ENCODE data around the gene WDR86.

WDR86 gene

GRCh38 chr7:151451156-151451555, 41.3 kb upstream of the WDR86 start:
- no peak overlapping the region for H3K27ac ChIP-seq (ENCODE audit: low read length)
- no peaks in the 10 kb centered on the region for H3K27me3 ChIP-seq (ENCODE audit: low read depth, low read length)
- no peak overlapping the region for H3K4me3 ChIP-seq (ENCODE audit: low read depth in 1 of 2, low read length in 2 of 2)
- H3K9me3 ChIP-seq (ENCODE audit: control insufficient read depth in 1 of 2, low read length in 2 of 2), result no peaks in the 10 kb centered on the region
- H3K36me3 ChIP-seq (ENCODE audit: control insufficient read depth in 1 of 2, insufficient read depth in 2 of 2, low read length in 2 of 2), result no peaks in the 10 kb centered on the region
- peaks cover 0 to 4% of the 10 kb centered on the region in 2 donors for H3K4me1 ChIP-seq (ENCODE audit: control insufficient read depth in 1 of 2, insufficient read depth in 2 of 2, low read length in 2 of 2)

GRCh38 chr7:151449990-151450389, 40.2 kb upstream of the WDR86 start:
- Histone ChIP-seq H3K4me1 (ENCODE audit: control insufficient read depth in 1 of 2, insufficient read depth in 2 of 2, low read length in 2 of 2) (peaks cover 0 to 4% of the 10 kb centered on the region in 2 donors), H3K27me3 (ENCODE audit: low read depth, low read length) (no peaks in the 10 kb centered on the region), H3K27ac (ENCODE audit: low read length) (no peak overlapping the region), H3K4me3 (ENCODE audit: low read depth in 1 of 2, low read length in 2 of 2) (no peak overlapping the region), H3K36me3 (ENCODE audit: control insufficient read depth in 1 of 2, insufficient read depth in 2 of 2, low read length in 2 of 2) (no peaks in the 10 kb centered on the region), H3K9me3 (ENCODE audit: control insufficient read depth in 1 of 2, low read length in 2 of 2) (no peaks in the 10 kb centered on the region)

GRCh38 chr7:151448261-151449252, 38.7 kb upstream of the WDR86 start:
- H3K27me3 ChIP-seq (ENCODE audit: low read depth, low read length), result no peaks in the 10 kb centered on the region
- no peaks in the 10 kb centered on the region for H3K9me3 ChIP-seq (ENCODE audit: control insufficient read depth in 1 of 2, low read length in 2 of 2)
- H3K27ac ChIP-seq (ENCODE audit: low read length), result no peak overlapping the region
- H3K4me1 ChIP-seq (ENCODE audit: control insufficient read depth in 1 of 2, insufficient read depth in 2 of 2, low read length in 2 of 2), result peaks cover 0 to 4% of the 10 kb centered on the region in 2 donors
- no peaks in the 10 kb centered on the region for H3K36me3 ChIP-seq (ENCODE audit: control insufficient read depth in 1 of 2, insufficient read depth in 2 of 2, low read length in 2 of 2)
- peak overlapping the region; percentile 46 to 73 for H3K4me3 ChIP-seq (ENCODE audit: low read depth in 1 of 2, low read length in 2 of 2)

- Histone ChIP-seq H3K36me3 (ENCODE audit: control insufficient read depth in 1 of 2, insufficient read depth in 2 of 2, low read length in 2 of 2) (no peaks in the 10 kb centered on the region), H3K27ac (ENCODE audit: low read length) (no peak overlapping the region), H3K4me3 (ENCODE audit: low read depth in 1 of 2, low read length in 2 of 2) (peak overlapping the region; percentile 46 to 73), H3K9me3 (ENCODE audit: control insufficient read depth in 1 of 2, low read length in 2 of 2) (no peaks in the 10 kb centered on the region), H3K27me3 (ENCODE audit: low read depth, low read length) (no peaks in the 10 kb centered on the region), H3K4me1 (ENCODE audit: control insufficient read depth in 1 of 2, insufficient read depth in 2 of 2, low read length in 2 of 2) (peaks cover 0 to 4% of the 10 kb centered on the region in 2 donors)
Observed at GRCh38 chr7:151447901-151448260, 38.0 kb upstream of the WDR86 start.

- no peak overlapping the region for H3K27ac ChIP-seq (ENCODE audit: low read length)
- H3K4me1 ChIP-seq (ENCODE audit: control insufficient read depth in 1 of 2, insufficient read depth in 2 of 2, low read length in 2 of 2), result peaks cover 0 to 4% of the 10 kb centered on the region in 2 donors
- no peaks in the 10 kb centered on the region for H3K27me3 ChIP-seq (ENCODE audit: low read depth, low read length)
- H3K36me3 ChIP-seq (ENCODE audit: control insufficient read depth in 1 of 2, insufficient read depth in 2 of 2, low read length in 2 of 2), result no peaks in the 10 kb centered on the region
- H3K9me3 ChIP-seq (ENCODE audit: control insufficient read depth in 1 of 2, low read length in 2 of 2), result no peaks in the 10 kb centered on the region
- H3K4me3 ChIP-seq (ENCODE audit: low read depth in 1 of 2, low read length in 2 of 2), result no peak overlapping the region
Observed at GRCh38 chr7:151447312-151447711, 37.5 kb upstream of the WDR86 start.

GRCh38 chr7:151446412-151446811, 36.6 kb upstream of the WDR86 start:
- Histone ChIP-seq H3K36me3 (ENCODE audit: control insufficient read depth in 1 of 2, insufficient read depth in 2 of 2, low read length in 2 of 2) (no peaks in the 10 kb centered on the region), H3K9me3 (ENCODE audit: control insufficient read depth in 1 of 2, low read length in 2 of 2) (no peaks in the 10 kb centered on the region), H3K27ac (ENCODE audit: low read length) (no peak overlapping the region), H3K4me3 (ENCODE audit: low read depth in 1 of 2, low read length in 2 of 2) (no peak overlapping the region), H3K4me1 (ENCODE audit: control insufficient read depth in 1 of 2, insufficient read depth in 2 of 2, low read length in 2 of 2) (peaks cover 0 to 4% of the 10 kb centered on the region in 2 donors), H3K27me3 (ENCODE audit: low read depth, low read length) (no peaks in the 10 kb centered on the region)

GRCh38 chr7:151444632-151445031, 34.8 kb upstream of the WDR86 start:
- Histone ChIP-seq H3K9me3 (ENCODE audit: control insufficient read depth in 1 of 2, low read length in 2 of 2) (no peaks in the 10 kb centered on the region), H3K36me3 (ENCODE audit: control insufficient read depth in 1 of 2, insufficient read depth in 2 of 2, low read length in 2 of 2) (no peaks in the 10 kb centered on the region), H3K4me1 (ENCODE audit: control insufficient read depth in 1 of 2, insufficient read depth in 2 of 2, low read length in 2 of 2) (peaks cover 0 to 20% of the 10 kb centered on the region in 2 donors), H3K4me3 (ENCODE audit: low read depth in 1 of 2, low read length in 2 of 2) (no peak overlapping the region), H3K27ac (ENCODE audit: low read length) (no peak overlapping the region), H3K27me3 (ENCODE audit: low read depth, low read length) (peaks cover 5% of the 10 kb centered on the region)

- Histone ChIP-seq H3K9me3 (ENCODE audit: control insufficient read depth in 1 of 2, low read length in 2 of 2) (no peaks in the 10 kb centered on the region), H3K36me3 (ENCODE audit: control insufficient read depth in 1 of 2, insufficient read depth in 2 of 2, low read length in 2 of 2) (no peaks in the 10 kb centered on the region), H3K4me3 (ENCODE audit: low read depth in 1 of 2, low read length in 2 of 2) (no peak overlapping the region), H3K4me1 (ENCODE audit: control insufficient read depth in 1 of 2, insufficient read depth in 2 of 2, low read length in 2 of 2) (peaks cover 0 to 19% of the 10 kb centered on the region in 2 donors), H3K27me3 (ENCODE audit: low read depth, low read length) (peaks cover 10% of the 10 kb centered on the region), H3K27ac (ENCODE audit: low read length) (no peak overlapping the region)
Observed at GRCh38 chr7:151442776-151443496, 33.1 kb upstream of the WDR86 start.

- H3K27me3 ChIP-seq (ENCODE audit: low read depth, low read length), result peaks cover 10% of the 10 kb centered on the region
- no peaks in the 10 kb centered on the region for H3K9me3 ChIP-seq (ENCODE audit: control insufficient read depth in 1 of 2, low read length in 2 of 2)
- no peak overlapping the region for H3K27ac ChIP-seq (ENCODE audit: low read length)
- no peak overlapping the region for H3K4me3 ChIP-seq (ENCODE audit: low read depth in 1 of 2, low read length in 2 of 2)
- no peaks in the 10 kb centered on the region for H3K36me3 ChIP-seq (ENCODE audit: control insufficient read depth in 1 of 2, insufficient read depth in 2 of 2, low read length in 2 of 2)
- peaks cover 0 to 19% of the 10 kb centered on the region in 2 donors for H3K4me1 ChIP-seq (ENCODE audit: control insufficient read depth in 1 of 2, insufficient read depth in 2 of 2, low read length in 2 of 2)
Observed at GRCh38 chr7:151440799-151441445, 31.1 kb upstream of the WDR86 start.

- H3K27me3 ChIP-seq (ENCODE audit: low read depth, low read length), result peaks cover 10% of the 10 kb centered on the region
- H3K4me3 ChIP-seq (ENCODE audit: low read depth in 1 of 2, low read length in 2 of 2), result peak within 1 kb of the TSS in 1 of 2 donors; percentile 35
- H3K36me3 ChIP-seq (ENCODE audit: control insufficient read depth in 1 of 2, insufficient read depth in 2 of 2, low read length in 2 of 2), result no peaks in the 10 kb centered on the region
- H3K27ac ChIP-seq (ENCODE audit: low read length), result no peak within 1 kb of the TSS
- H3K9me3 ChIP-seq (ENCODE audit: control insufficient read depth in 1 of 2, low read length in 2 of 2), result no peaks in the 10 kb centered on the region
- peaks cover 0 to 19% of the 10 kb centered on the region in 2 donors for H3K4me1 ChIP-seq (ENCODE audit: control insufficient read depth in 1 of 2, insufficient read depth in 2 of 2, low read length in 2 of 2)
Observed at GRCh38 chr7:151439855-151440798, 30.3 kb upstream of the WDR86 start, which contains the start of gene CRYGN. Gene CRYGN (minus strand): TSS chr7:151440141. CDS start chr7:151439917, 224 bp downstream.

All from muscle layer of duodenum (tissue), 2 donors.